Activated CD8-positive, alpha-beta T cell treated with anti-CD3 and anti-CD28 coated beads for 36 hours (primary cell): ENCODE data around the gene PKNOX2. TPM values are rescaled to one million over a fixed set of nuclear protein-coding genes. Genes with fewer than 3 reads are reported as not detected.

Source experiments
- ATAC-seq: fragments of 200-7000 bp; cut with Tn5 transposase; one replicate; pipeline ENCODE4 v1.10.0; 2021; ENCODE audit warnings: mild to moderate bottlenecking, moderate library complexity
- CTCF ChIA-PET: fragments of 350-600 bp; sonication (Branson Sonifier 250); formaldehyde crosslinking; loops from one replicate; lab custom pipeline; 2021; ENCODE audit warnings: antibody characterized with exemption; lab: Charles Lee
- POLR2A ChIA-PET: fragments of 350-600 bp; sonication (Branson Sonifier 250); formaldehyde crosslinking; loops from one replicate; lab custom pipeline; 2021; ENCODE audit warnings: antibody characterized with exemption; lab: Charles Lee
- DNase-seq: peaks from one replicate; pipeline ENCODE4 v3.0.0-alpha.2; 2020
- H3K27ac Mint-ChIP-seq: one replicate; pipeline ENCODE4 v1.8.0; 2021; ENCODE audit warnings: mild to moderate bottlenecking, mixed read lengths
- H3K27me3 Mint-ChIP-seq: one replicate; pipeline ENCODE4 v1.8.0; 2021; ENCODE audit warnings: mixed read lengths
- H3K36me3 Mint-ChIP-seq: one replicate; pipeline ENCODE4 v1.8.0; 2021; ENCODE audit warnings: low read depth, mixed read lengths
- H3K4me1 Mint-ChIP-seq: one replicate; pipeline ENCODE4 v1.8.0; 2021; ENCODE audit warnings: low read depth, mixed read lengths
- H3K4me3 Mint-ChIP-seq: one replicate; pipeline ENCODE4 v1.8.0; 2021; ENCODE audit warnings: mild to moderate bottlenecking, moderate library complexity, mixed read lengths
- H3K9me3 Mint-ChIP-seq: one replicate; pipeline ENCODE4 v1.8.0; 2021; ENCODE audit warnings: mixed read lengths
- intact Hi-C: fragments of 100-400 bp; cut with micrococcal nuclease; formaldehyde crosslinking; loops from one replicate; pipeline ENCODE4 v1.10.0; 2022
- total RNA-seq, 2 experiments: library from RNA; stranded (reverse); gene quantifications; one replicate each; pipeline ENCODE4 v1.2.3, GENCODE V29; 2021
- TF ChIP-seq, protein P1 (sequence below): fragments of 200-600 bp; IDR thresholded peaks from one replicate; pipeline ENCODE4 v1.8.0; 2022; ENCODE audit warnings: antibody characterized with exemption, mild to moderate bottlenecking

Gene PKNOX2
- total RNA-seq, 2 experiments from 2014 or later, result not detected

DNA sequence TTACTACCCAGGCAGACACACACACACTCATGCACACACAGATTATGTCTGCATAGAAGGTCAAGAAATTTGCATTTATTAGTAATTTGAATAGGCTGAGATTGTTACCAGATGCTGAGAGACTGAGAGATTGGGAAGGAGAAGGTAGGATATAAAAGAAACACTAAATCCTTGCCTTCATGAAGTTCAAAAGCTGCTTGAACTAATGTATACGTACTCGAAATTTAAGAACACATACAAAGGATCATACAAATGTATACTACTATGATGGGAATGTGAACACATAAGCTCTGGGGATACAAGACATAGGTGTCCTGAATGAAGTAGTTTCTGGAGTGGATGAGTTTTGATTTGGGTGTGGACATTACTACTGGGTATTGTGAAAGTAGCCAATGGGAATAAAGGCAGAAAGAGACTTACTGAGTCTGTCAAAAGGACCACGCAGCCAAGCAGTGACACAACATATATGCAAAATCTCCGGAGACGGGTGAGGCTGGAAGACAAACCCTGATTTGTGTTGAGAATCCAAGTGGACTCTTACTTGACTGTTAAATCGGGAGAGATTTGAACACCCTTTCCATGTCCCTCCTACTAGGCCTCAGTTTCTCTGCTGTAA lies 7.3 kb upstream of the PKNOX2 start:
- no peaks in the 10 kb centered on the region for H3K4me1 Mint-ChIP-seq
- no peak overlapping the region for H3K4me3 Mint-ChIP-seq
- H3K36me3 Mint-ChIP-seq, result no peaks in the 10 kb centered on the region
- H3K27me3 Mint-ChIP-seq, result peaks cover 33% of the 10 kb centered on the region
- no peak overlapping the region for H3K27ac Mint-ChIP-seq
- intact Hi-C loops, result no loop called here
- TF ChIP-seq, protein P1, sequence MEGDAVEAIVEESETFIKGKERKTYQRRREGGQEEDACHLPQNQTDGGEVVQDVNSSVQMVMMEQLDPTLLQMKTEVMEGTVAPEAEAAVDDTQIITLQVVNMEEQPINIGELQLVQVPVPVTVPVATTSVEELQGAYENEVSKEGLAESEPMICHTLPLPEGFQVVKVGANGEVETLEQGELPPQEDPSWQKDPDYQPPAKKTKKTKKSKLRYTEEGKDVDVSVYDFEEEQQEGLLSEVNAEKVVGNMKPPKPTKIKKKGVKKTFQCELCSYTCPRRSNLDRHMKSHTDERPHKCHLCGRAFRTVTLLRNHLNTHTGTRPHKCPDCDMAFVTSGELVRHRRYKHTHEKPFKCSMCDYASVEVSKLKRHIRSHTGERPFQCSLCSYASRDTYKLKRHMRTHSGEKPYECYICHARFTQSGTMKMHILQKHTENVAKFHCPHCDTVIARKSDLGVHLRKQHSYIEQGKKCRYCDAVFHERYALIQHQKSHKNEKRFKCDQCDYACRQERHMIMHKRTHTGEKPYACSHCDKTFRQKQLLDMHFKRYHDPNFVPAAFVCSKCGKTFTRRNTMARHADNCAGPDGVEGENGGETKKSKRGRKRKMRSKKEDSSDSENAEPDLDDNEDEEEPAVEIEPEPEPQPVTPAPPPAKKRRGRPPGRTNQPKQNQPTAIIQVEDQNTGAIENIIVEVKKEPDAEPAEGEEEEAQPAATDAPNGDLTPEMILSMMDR, result no peak
- POLR2A ChIA-PET, result no interaction called here
- no peak for ATAC-seq
- CTCF ChIA-PET, result interaction anchor here (0.7 to 1.7 kb wide), 2 partner anchors 15 to 188 kb away, joined by 3 to 5 read pairs; no protein-coding TSS in a partner anchor
- DNase-seq, result no peak
- no peaks in the 10 kb centered on the region for H3K9me3 Mint-ChIP-seq

DNA sequence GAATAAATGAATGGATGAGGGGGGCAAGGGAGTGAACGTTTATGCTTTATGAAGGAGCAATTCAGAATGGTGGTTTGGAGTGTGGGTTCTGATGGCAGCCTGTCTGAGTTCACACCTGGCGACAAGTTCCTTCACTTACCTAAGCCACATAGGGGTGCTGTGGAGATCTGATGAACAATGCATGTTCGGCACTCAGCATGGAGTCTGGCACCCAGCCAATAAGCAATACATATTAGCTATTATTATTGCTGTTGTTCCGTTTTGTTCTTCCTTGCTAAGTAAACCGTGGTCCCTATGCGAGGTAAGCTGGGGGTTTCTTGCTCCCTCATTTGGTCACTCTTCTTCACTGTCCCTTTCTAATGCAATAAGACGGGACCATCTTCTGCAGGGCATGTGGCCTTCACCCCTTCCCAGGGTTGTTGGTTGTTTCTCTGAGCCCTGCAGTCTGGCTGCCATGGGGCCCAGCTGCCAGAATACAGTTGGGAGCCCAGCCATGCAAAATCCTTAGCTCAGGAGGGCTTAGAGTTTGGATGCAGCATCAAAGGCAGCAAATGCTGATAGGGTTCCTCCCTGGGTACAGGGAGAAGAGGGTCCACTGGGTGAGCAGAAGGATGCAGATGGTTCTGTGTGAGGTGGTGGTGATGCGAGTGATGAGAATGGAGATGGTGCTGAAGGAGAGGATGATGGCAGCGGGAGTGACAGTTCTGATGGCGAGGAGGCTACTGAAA lies 6.4 kb upstream of the PKNOX2 start:
- TF ChIP-seq, protein P1, result no peak
- Mint-ChIP-seq H3K9me3 (no peaks in the 10 kb centered on the region), H3K4me1 (no peaks in the 10 kb centered on the region), H3K27ac (no peak overlapping the region), H3K36me3 (no peaks in the 10 kb centered on the region), H3K4me3 (no peak overlapping the region), H3K27me3 (peaks cover 34% of the 10 kb centered on the region)
- ATAC-seq, result no peak
- POLR2A ChIA-PET, result interaction anchor here (0.7 kb wide), 1 partner anchor 39 kb away, joined by 3 read pairs; no protein-coding TSS in a partner anchor
- no peak for DNase-seq
- intact Hi-C loops, result no loop called here
- CTCF ChIA-PET, result interaction anchor here (0.7 to 1.7 kb wide), 3 partner anchors 16 to 188 kb away, joined by 3 to 5 read pairs (median 3); no protein-coding TSS in a partner anchor

GRCh38 chr11:125162743-125163142 lies 1.8 kb upstream of the PKNOX2 start:
- peaks cover 47% of the 10 kb centered on the region for H3K27me3 Mint-ChIP-seq
- ATAC-seq, result no peak
- peaks cover 1% of the 10 kb centered on the region for H3K36me3 Mint-ChIP-seq
- intact Hi-C loops, result loop anchor here (10.0 kb wide), 1 partner anchor 182 kb away; no protein-coding TSS in a partner anchor
- no peak overlapping the region for H3K27ac Mint-ChIP-seq
- H3K9me3 Mint-ChIP-seq, result no peaks in the 10 kb centered on the region
- H3K4me1 Mint-ChIP-seq, result peaks cover 21% of the 10 kb centered on the region
- no peak for DNase-seq
- POLR2A ChIA-PET, result no interaction called here
- no peak overlapping the region for H3K4me3 Mint-ChIP-seq
- TF ChIP-seq, protein P1, result no peak
- CTCF ChIA-PET, result interaction anchor here (1.0 to 2.0 kb wide), 5 partner anchors 21 to 243 kb away, joined by 3 to 8 read pairs (median 3); no protein-coding TSS in a partner anchor

- ChIA-PET CTCF (interaction anchor here (1.3 to 2.0 kb wide), 2 partner anchors 22 to 242 kb away, joined by 3 to 8 read pairs; no protein-coding TSS in a partner anchor), POLR2A (no interaction called here)
- H3K4me1 Mint-ChIP-seq, result peaks cover 21% of the 10 kb centered on the region
- H3K4me3 Mint-ChIP-seq, result peak overlapping the region; percentile 17
- H3K27ac Mint-ChIP-seq, result no peak overlapping the region
- H3K27me3 Mint-ChIP-seq, result peaks cover 48% of the 10 kb centered on the region
- ATAC-seq, result no peak
- H3K9me3 Mint-ChIP-seq, result no peaks in the 10 kb centered on the region
- TF ChIP-seq, protein P1, result no peak
- intact Hi-C loops, result loop anchor here (10.0 kb wide), 1 partner anchor 181 kb away; no protein-coding TSS in a partner anchor
- no peak for DNase-seq
- H3K36me3 Mint-ChIP-seq, result peaks cover 1% of the 10 kb centered on the region
Observed at GRCh38 chr11:125163431-125164063, 1.0 kb upstream of the PKNOX2 start.
